HCT116 (cell line): ENCODE data around the gene THSD7A.

Experiments
- ATF3 ChIP-seq: IDR thresholded peaks from 2 replicates; pipeline ENCODE4 v1.6.1; 2012
- CTCF ChIP-seq, 3 experiments: fragments of 200-600 bp in 1 of 3; sonication (generic) in 1 of 3; IDR thresholded peaks in 2 of 3; conservative IDR thresholded peaks in 1 of 3; 2 replicates each; pipeline ENCODE4 v1.5.1; 2012 to 2017; ENCODE audit warnings: low read depth in 2 of 3, low read length in 2 of 3, antibody characterized with exemption in 1 of 3, borderline replicate concordance in 1 of 3, control low read depth in 1 of 3, mild to moderate bottlenecking in 1 of 3, mixed read lengths in 1 of 3, mixed run types in 1 of 3, moderate library complexity in 1 of 3; ENCODE audit not compliant: insufficient read depth in 1 of 3
- EZH2 ChIP-seq: fragments of 200-600 bp; sonication (generic); IDR thresholded peaks from 2 replicates; pipeline ENCODE4 v1.6.1; 2017; ENCODE audit warnings: antibody characterized with exemption, mixed run types
- MAX ChIP-seq: IDR thresholded peaks from 2 replicates; pipeline ENCODE4 v1.6.1; 2012
- POLR2A ChIP-seq: IDR thresholded peaks from 2 replicates; pipeline ENCODE4 v1.7.0; 2011; ENCODE audit warnings: borderline replicate concordance; ENCODE audit not compliant: insufficient read depth, insufficient read length; ENCODE audit errors: extremely low read depth
- POLR2AphosphoS5 ChIP-seq: IDR thresholded peaks from 2 replicates; pipeline ENCODE4 v1.6.1; 2011; ENCODE audit warnings: mild to moderate bottlenecking, low read depth, low read length, moderate library complexity
- RAD21 ChIP-seq: IDR thresholded peaks from 2 replicates; pipeline ENCODE4 v1.6.1; 2012; ENCODE audit warnings: low read depth, mild to moderate bottlenecking
- REST ChIP-seq: IDR thresholded peaks from 2 replicates; pipeline ENCODE4 v1.6.1; 2012; ENCODE audit warnings: low read depth
- YY1 ChIP-seq: IDR thresholded peaks from 2 replicates; pipeline ENCODE4 v1.6.1; 2011; ENCODE audit warnings: low read length, low read depth, moderate library complexity, mild to moderate bottlenecking; ENCODE audit not compliant: insufficient replicate concordance; ENCODE audit errors: extremely low read depth
- ZNF274 ChIP-seq: fragments of 200-500 bp; sonication (Bioruptor generic); IDR thresholded peaks from 2 replicates; pipeline ENCODE4 v1.6.1; 2014; ENCODE audit warnings: mild to moderate bottlenecking, low read depth, low read length, inconsistent platforms

- no peak for TF ChIP-seq EZH2
- no peak for TF ChIP-seq POLR2A
- TF ChIP-seq ZNF274: no peak
- no peak for TF ChIP-seq YY1
- TF ChIP-seq CTCF (IDR thresholded peaks at IDR 0.05 in 2 of 3, conservative IDR thresholded peaks at IDR 0.05 in 1 of 3; ENCODE audit: borderline replicate concordance in 1 of 3, insufficient read depth in 1 of 3, low read depth in 2 of 3, low read length in 2 of 3): no peak
- TF ChIP-seq POLR2AphosphoS5: no peak
- TF ChIP-seq MAX: no peak
- no peak for TF ChIP-seq RAD21
- TF ChIP-seq REST: no peak
- TF ChIP-seq ATF3: no peak
Observed at GRCh38 chr7:11668727-11669126, 163.3 kb downstream of the THSD7A start.
